T-helper 1 cell treated with Interleukin-12 subunit alpha and Interleukin-12 subunit beta and Interleukin-4 antibody, amounts not matched to agents 30 μg/mL and 1 μg/mL, for 36 hours (primary cell): ENCODE measurements around the gene CDC73.
A peak's percentile ranks its signal among the peaks of the same experiment; 100 is the strongest.
"Not testable (repeated sequence)": the region's sequence is repeated elsewhere in the genome, so short reads cannot be mapped to it uniquely, and the experiment has no call there.

Experiments
- H3K27ac Mint-ChIP-seq: one replicate; pipeline ENCODE4 v1.8.0; 2021; ENCODE audit warnings: mild to moderate bottlenecking, mixed read lengths
- H3K27me3 Mint-ChIP-seq: one replicate; pipeline ENCODE4 v1.8.0; 2021; ENCODE audit warnings: low read depth, mixed read lengths
- H3K36me3 Mint-ChIP-seq: one replicate; pipeline ENCODE4 v1.8.0; 2021; ENCODE audit warnings: low read depth, mixed read lengths
- H3K4me1 Mint-ChIP-seq: one replicate; pipeline ENCODE4 v1.8.0; 2021; ENCODE audit warnings: low read depth, mixed read lengths
- H3K4me3 Mint-ChIP-seq: one replicate; pipeline ENCODE4 v1.8.0; 2021; ENCODE audit warnings: mild to moderate bottlenecking, moderate library complexity, mixed read lengths
- H3K9me3 Mint-ChIP-seq: one replicate; pipeline ENCODE4 v1.8.0; 2021; ENCODE audit warnings: mixed read lengths

Gene CDC73

GRCh38 chr1:193181536-193181935 is 59.7 kb downstream of the CDC73 start:
- Mint-ChIP-seq H3K4me1 (peaks cover 18% of the 10 kb centered on the region), H3K4me3 (no peak overlapping the region), H3K27ac (no peak overlapping the region), H3K27me3 (no peaks in the 10 kb centered on the region), H3K9me3 (no peaks in the 10 kb centered on the region), H3K36me3 (peaks cover 6% of the 10 kb centered on the region)

GRCh38 chr1:193181985-193182384 is 60.2 kb downstream of the CDC73 start:
- Mint-ChIP-seq H3K27ac (no peak overlapping the region), H3K4me1 (peaks cover 18% of the 10 kb centered on the region), H3K4me3 (no peak overlapping the region), H3K36me3 (peaks cover 3% of the 10 kb centered on the region), H3K27me3 (no peaks in the 10 kb centered on the region), H3K9me3 (no peaks in the 10 kb centered on the region)

GRCh38 chr1:193183019-193183627 is 61.3 kb downstream of the CDC73 start:
- no peak overlapping the region for H3K27ac Mint-ChIP-seq
- H3K4me3 Mint-ChIP-seq, result peak overlapping the region; percentile 71

GRCh38 chr1:193184776-193185175 is 62.9 kb downstream of the CDC73 start:
- no peak overlapping the region for H3K27ac Mint-ChIP-seq
- H3K27me3 Mint-ChIP-seq, result no peaks in the 10 kb centered on the region
- no peaks in the 10 kb centered on the region for H3K9me3 Mint-ChIP-seq
- peaks cover 20% of the 10 kb centered on the region for H3K4me1 Mint-ChIP-seq
- peak overlapping the region; percentile 66 for H3K4me3 Mint-ChIP-seq
- peaks cover 2% of the 10 kb centered on the region for H3K36me3 Mint-ChIP-seq

More at GRCh38 chr1:193183019-193183627, 61.3 kb downstream of the CDC73 start:
- Mint-ChIP-seq H3K36me3 (peaks cover 1% of the 10 kb centered on the region), H3K4me1 (peaks cover 16% of the 10 kb centered on the region), H3K9me3 (no peaks in the 10 kb centered on the region), H3K27me3 (no peaks in the 10 kb centered on the region)

GRCh38 chr1:193185211-193185610 is 63.4 kb downstream of the CDC73 start:
- Mint-ChIP-seq H3K36me3 (peaks cover 2% of the 10 kb centered on the region), H3K4me3 (peak overlapping the region; percentile 66), H3K27me3 (no peaks in the 10 kb centered on the region), H3K27ac (no peak overlapping the region), H3K9me3 (no peaks in the 10 kb centered on the region), H3K4me1 (peaks cover 24% of the 10 kb centered on the region)

- H3K27ac Mint-ChIP-seq, result peak within 1 kb of the TSS; percentile 4
- H3K4me1 Mint-ChIP-seq, result peaks cover 29% of the 10 kb centered on the region
Observed at GRCh38 chr1:193185901-193186731, 64.3 kb downstream of the CDC73 start, which contains the start of gene B3GALT2. TSS of gene B3GALT2 (minus strand) at chr1:193186613. CDS start at chr1:193181562, 5,051 bp downstream.

GRCh38 chr1:193187114-193187513 is 65.3 kb downstream of the CDC73 start:
- H3K27ac Mint-ChIP-seq, result no peak overlapping the region
- peaks cover 13% of the 10 kb centered on the region for H3K36me3 Mint-ChIP-seq
- H3K4me3 Mint-ChIP-seq, result no peak overlapping the region
- H3K9me3 Mint-ChIP-seq, result no peaks in the 10 kb centered on the region
- no peaks in the 10 kb centered on the region for H3K27me3 Mint-ChIP-seq
- H3K4me1 Mint-ChIP-seq, result peaks cover 29% of the 10 kb centered on the region

More at GRCh38 chr1:193185901-193186731, 64.3 kb downstream of the CDC73 start, which contains the start of gene B3GALT2:
- H3K9me3 Mint-ChIP-seq, result no peaks in the 10 kb centered on the region
- H3K27me3 Mint-ChIP-seq, result no peaks in the 10 kb centered on the region
- peak within 1 kb of the TSS; percentile 66 for H3K4me3 Mint-ChIP-seq
- peaks cover 7% of the 10 kb centered on the region for H3K36me3 Mint-ChIP-seq

- H3K9me3 Mint-ChIP-seq, H3K27me3 Mint-ChIP-seq, H3K4me3 Mint-ChIP-seq, H3K27ac Mint-ChIP-seq: not testable (repeated sequence)
- Mint-ChIP-seq H3K4me1 (peaks cover 22% of the 10 kb centered on the region), H3K36me3 (peaks cover 19% of the 10 kb centered on the region)
Observed at GRCh38 chr1:193188915-193189314, 67.1 kb downstream of the CDC73 start.

- Mint-ChIP-seq H3K36me3 (peaks cover 22% of the 10 kb centered on the region), H3K27me3 (no peaks in the 10 kb centered on the region), H3K27ac (no peak overlapping the region), H3K9me3 (peaks cover 7% of the 10 kb centered on the region), H3K4me3 (no peak overlapping the region), H3K4me1 (peaks cover 19% of the 10 kb centered on the region)
Observed at GRCh38 chr1:193189442-193190095, 67.7 kb downstream of the CDC73 start.

GRCh38 chr1:193190096-193190744 is 68.4 kb downstream of the CDC73 start:
- H3K4me1 Mint-ChIP-seq, result peaks cover 21% of the 10 kb centered on the region
- H3K27ac Mint-ChIP-seq, result no peak overlapping the region
- H3K27me3 Mint-ChIP-seq, result no peaks in the 10 kb centered on the region
- peaks cover 25% of the 10 kb centered on the region for H3K36me3 Mint-ChIP-seq
- H3K9me3 Mint-ChIP-seq, result peaks cover 7% of the 10 kb centered on the region
- no peak overlapping the region for H3K4me3 Mint-ChIP-seq

- no peak overlapping the region for H3K4me3 Mint-ChIP-seq
- H3K36me3 Mint-ChIP-seq, result peaks cover 29% of the 10 kb centered on the region
- peaks cover 7% of the 10 kb centered on the region for H3K9me3 Mint-ChIP-seq
- no peaks in the 10 kb centered on the region for H3K27me3 Mint-ChIP-seq
- peaks cover 25% of the 10 kb centered on the region for H3K4me1 Mint-ChIP-seq
- no peak overlapping the region for H3K27ac Mint-ChIP-seq
Observed at GRCh38 chr1:193192586-193192985, 70.8 kb downstream of the CDC73 start.

GRCh38 chr1:193199940-193200339 is 78.1 kb downstream of the CDC73 start:
- Mint-ChIP-seq H3K4me1 (peaks cover 19% of the 10 kb centered on the region), H3K27ac (no peak overlapping the region), H3K36me3 (peaks cover 21% of the 10 kb centered on the region), H3K27me3 (no peaks in the 10 kb centered on the region), H3K9me3 (no peaks in the 10 kb centered on the region), H3K4me3 (no peak overlapping the region)

GRCh38 chr1:193201021-193201420 is 79.2 kb downstream of the CDC73 start:
- no peaks in the 10 kb centered on the region for H3K27me3 Mint-ChIP-seq
- H3K4me1 Mint-ChIP-seq, result peaks cover 15% of the 10 kb centered on the region
- H3K36me3 Mint-ChIP-seq, result peaks cover 30% of the 10 kb centered on the region
- H3K9me3 Mint-ChIP-seq, result peaks cover 7% of the 10 kb centered on the region
- H3K4me3 Mint-ChIP-seq, result no peak overlapping the region
- H3K27ac Mint-ChIP-seq, result no peak overlapping the region

- Mint-ChIP-seq H3K9me3 (peaks cover 20% of the 10 kb centered on the region), H3K4me1 (peaks cover 19% of the 10 kb centered on the region), H3K27ac (no peak overlapping the region), H3K27me3 (no peaks in the 10 kb centered on the region), H3K4me3 (no peak overlapping the region), H3K36me3 (peaks cover 58% of the 10 kb centered on the region)
Observed at GRCh38 chr1:193210996-193211395, 89.2 kb downstream of the CDC73 start.
